Measurements from ENCODE around the gene PRKCA. TPM values are rescaled to one million over a fixed set of nuclear protein-coding genes. Genes with fewer than 3 reads are reported as not detected.

The PRKCA gene
- total RNA-seq, 1 experiment from 2014 or later: 12.7 TPM

Other genes with a start within 250 kb of the PRKCA start
- 3.0 and 13.2 TPM in 2 replicates for gene CEP112, start 110.5 kb upstream of the PRKCA start, total RNA-seq (2014; rRNA removed; shearing (Covaris generic))
- not detected in 2 replicates for gene APOH, start 73.2 kb upstream of the PRKCA start, total RNA-seq (2014; rRNA removed; shearing (Covaris generic))